CD8-positive, alpha-beta memory T cell (primary cell): Measurements from ENCODE around the gene MAP3K4. TPM values are rescaled to one million over a fixed set of nuclear protein-coding genes. Genes with fewer than 3 reads are reported as not detected.
A peak's percentile ranks its signal among the peaks of the same experiment; 100 is the strongest.

Experiments used
- CTCF ChIA-PET: fragments of 350-600 bp; sonication (Branson Sonifier 250); formaldehyde crosslinking; loops from one replicate; lab custom pipeline; 2021; ENCODE audit warnings: antibody characterized with exemption; lab: Charles Lee
- POLR2A ChIA-PET: fragments of 350-600 bp; sonication (Branson Sonifier 250); formaldehyde crosslinking; loops from one replicate; lab custom pipeline; 2021; ENCODE audit warnings: antibody characterized with exemption; lab: Charles Lee
- DNase-seq, 5 donors: peaks; one replicate each; pipeline versions ENCODE4 v3.0.0 to v3.0.0-alpha.2; 2020 to 2022; ENCODE audit warnings: mixed read lengths in 1 of 5
- H3K27ac ChIP-seq: one replicate; pipeline ENCODE4 v1.7.0; 2013; ENCODE audit warnings: low read depth, mild to moderate bottlenecking, low read length, moderate library complexity
- H3K27me3 ChIP-seq: 2 replicates; pipeline ENCODE4 v1.7.0; 2013; ENCODE audit warnings: low read length, mild to moderate bottlenecking; ENCODE audit not compliant: insufficient read depth, poor library complexity, severe bottlenecking
- H3K36me3 ChIP-seq: 2 replicates; pipeline ENCODE4 v1.7.0; 2013; ENCODE audit warnings: mild to moderate bottlenecking, low read length, moderate library complexity; ENCODE audit not compliant: insufficient read depth
- H3K4me1 ChIP-seq: 2 replicates; pipeline ENCODE4 v1.7.0; 2013; ENCODE audit warnings: mild to moderate bottlenecking, low read length, moderate library complexity; ENCODE audit not compliant: insufficient read depth
- H3K4me3 ChIP-seq: 2 replicates; pipeline ENCODE4 v1.7.0; 2013; ENCODE audit warnings: mild to moderate bottlenecking, low read length
- H3K9me3 ChIP-seq: 2 replicates; pipeline ENCODE4 v1.7.0; 2013; ENCODE audit warnings: mild to moderate bottlenecking, low read length
- H3K27ac Mint-ChIP-seq, 8 donors: one replicate each; pipeline ENCODE4 v1.8.0; 2020 to 2021; ENCODE audit warnings: mixed read lengths in 8 of 8, mild to moderate bottlenecking in 6 of 8, inconsistent platforms in 3 of 8, moderate library complexity in 3 of 8
- H3K27me3 Mint-ChIP-seq, 2 donors: one replicate each; pipeline ENCODE4 v1.8.0; 2020 to 2021; ENCODE audit warnings: mixed read lengths in 2 of 2, mild to moderate bottlenecking in 1 of 2, moderate library complexity in 1 of 2
- H3K36me3 Mint-ChIP-seq, 3 donors: one replicate each; pipeline ENCODE4 v1.8.0; 2020 to 2021; ENCODE audit warnings: mixed read lengths in 3 of 3, inconsistent platforms in 1 of 3, mild to moderate bottlenecking in 1 of 3
- H3K4me1 Mint-ChIP-seq, 3 donors: one replicate each; pipeline ENCODE4 v1.8.0; 2020 to 2021; ENCODE audit warnings: mixed read lengths in 3 of 3, inconsistent platforms in 1 of 3, mild to moderate bottlenecking in 1 of 3
- H3K4me3 Mint-ChIP-seq, 7 donors: one replicate each; pipeline ENCODE4 v1.8.0; 2020 to 2021; ENCODE audit warnings: mixed read lengths in 7 of 7, mild to moderate bottlenecking in 6 of 7, moderate library complexity in 4 of 7, inconsistent platforms in 2 of 7
- H3K9me3 Mint-ChIP-seq, 5 donors: one replicate each; pipeline ENCODE4 v1.8.0; 2020 to 2022; ENCODE audit warnings: mixed read lengths in 5 of 5, mild to moderate bottlenecking in 3 of 5, moderate library complexity in 2 of 5, inconsistent platforms in 1 of 5
- polyA plus RNA-seq: library from polyadenylated mRNA; unstranded; fragments of 300-500 nt; fragmentation: Illumina TruSeq; gene quantifications from one replicate; pipeline ENCODE4 v1.2.3, GENCODE V29; 2021
- total RNA-seq, 2 experiments: library from RNA; stranded (reverse); gene quantifications; one replicate each; pipeline ENCODE4 v1.2.3, GENCODE V29; 2021

Gene MAP3K4
- total and polyA plus RNA-seq, 3 experiments from 2014 or later = 13.0 to 46.2 (median 43.5) TPM

- Mint-ChIP-seq H3K4me1 (no peaks in the 10 kb centered on the region), H3K36me3 (peaks cover 2 to 12% (median 5%) of the 10 kb centered on the region in 3 donors), H3K9me3 (no peaks in the 10 kb centered on the region), H3K27ac (peak overlapping the region in 3 of 8 donors; percentile 8 to 75 (median 11)), H3K4me3 (no peak overlapping the region), H3K27me3 (no peaks in the 10 kb centered on the region)
- Histone ChIP-seq H3K4me1 (no peaks in the 10 kb centered on the region), H3K36me3 (no peaks in the 10 kb centered on the region), H3K27ac (no peak overlapping the region), H3K27me3 (no peaks in the 10 kb centered on the region), H3K9me3 (no peaks in the 10 kb centered on the region), H3K4me3 (no peak overlapping the region)
- DNase-seq = no peak
- ChIA-PET CTCF (no interaction called here), POLR2A (no interaction called here)
Measured at GRCh38 chr6:161143663-161144430, 152.3 kb downstream of the MAP3K4 start.

- Histone ChIP-seq H3K9me3 (no peaks in the 10 kb centered on the region), H3K4me1 (no peaks in the 10 kb centered on the region), H3K27ac (no peak overlapping the region), H3K27me3 (no peaks in the 10 kb centered on the region), H3K36me3 (no peaks in the 10 kb centered on the region), H3K4me3 (no peak overlapping the region)
- ChIA-PET POLR2A (no interaction called here), CTCF (interaction anchor here (2.0 kb wide), 1 partner anchor 224 kb away, joined by 5 read pairs; no protein-coding TSS in a partner anchor)
- no peak overlapping the region for H3K4me3 Mint-ChIP-seq
- H3K4me1 Mint-ChIP-seq = no peaks in the 10 kb centered on the region
- no peak for DNase-seq
- peaks cover 0 to 2% of the 10 kb centered on the region in 2 donors for H3K27me3 Mint-ChIP-seq
- no peak overlapping the region for H3K27ac Mint-ChIP-seq
- H3K9me3 Mint-ChIP-seq = no peaks in the 10 kb centered on the region
- H3K36me3 Mint-ChIP-seq = peaks cover 0 to 9% (median 5%) of the 10 kb centered on the region in 3 donors
Measured at GRCh38 chr6:161150136-161150535, 158.6 kb downstream of the MAP3K4 start.

- peaks cover 0 to 2% of the 10 kb centered on the region in 2 donors for H3K27me3 Mint-ChIP-seq
- no peak overlapping the region for H3K27ac Mint-ChIP-seq
- H3K4me3 Mint-ChIP-seq = no peak overlapping the region
- no peak for DNase-seq
- no peaks in the 10 kb centered on the region for H3K27me3 ChIP-seq
- no peak overlapping the region for H3K27ac ChIP-seq
- H3K36me3 ChIP-seq = no peaks in the 10 kb centered on the region
- H3K4me1 Mint-ChIP-seq = no peaks in the 10 kb centered on the region
- H3K4me1 ChIP-seq = no peaks in the 10 kb centered on the region
- POLR2A ChIA-PET = no interaction called here
- H3K9me3 ChIP-seq = no peaks in the 10 kb centered on the region
- H3K36me3 Mint-ChIP-seq = peaks cover 0 to 12% (median 7%) of the 10 kb centered on the region in 3 donors
- H3K4me3 ChIP-seq = no peak overlapping the region
- H3K9me3 Mint-ChIP-seq = no peaks in the 10 kb centered on the region
- CTCF ChIA-PET = interaction anchor here (2.0 kb wide), 1 partner anchor 223 kb away, joined by 5 read pairs; no protein-coding TSS in a partner anchor
Measured at GRCh38 chr6:161150566-161150965, 159.0 kb downstream of the MAP3K4 start.

- Histone ChIP-seq H3K9me3 (no peaks in the 10 kb centered on the region), H3K27ac (no peak overlapping the region), H3K4me1 (no peaks in the 10 kb centered on the region), H3K36me3 (no peaks in the 10 kb centered on the region), H3K4me3 (no peak overlapping the region), H3K27me3 (no peaks in the 10 kb centered on the region)
- H3K27ac Mint-ChIP-seq = peak overlapping the region in 1 of 8 donors; percentile 43
- ChIA-PET CTCF (interaction anchor here (2.0 kb wide), 1 partner anchor 222 kb away, joined by 5 read pairs; no protein-coding TSS in a partner anchor), POLR2A (no interaction called here)
- no peaks in the 10 kb centered on the region for H3K4me1 Mint-ChIP-seq
- peak overlapping the region in 1 of 7 donors; percentile 55 for H3K4me3 Mint-ChIP-seq
- H3K9me3 Mint-ChIP-seq = no peaks in the 10 kb centered on the region
- H3K27me3 Mint-ChIP-seq = peaks cover 0 to 2% of the 10 kb centered on the region in 2 donors
- DNase-seq = no peak
- H3K36me3 Mint-ChIP-seq = peaks cover 0 to 12% (median 7%) of the 10 kb centered on the region in 3 donors
Measured at GRCh38 chr6:161151059-161151645, 159.6 kb downstream of the MAP3K4 start.

GRCh38 chr6:161151660-161152526 is 160.3 kb downstream of the MAP3K4 start:
- Mint-ChIP-seq H3K9me3 (peaks cover 0 to under 1% (median 0%) of the 10 kb centered on the region in 5 donors), H3K4me3 (peak overlapping the region in 1 of 7 donors; percentile 55), H3K4me1 (no peaks in the 10 kb centered on the region), H3K27ac (peak overlapping the region in 2 of 8 donors; percentile 43 to 92), H3K36me3 (peaks cover 2 to 9% (median 7%) of the 10 kb centered on the region in 3 donors), H3K27me3 (peaks cover 0 to 2% of the 10 kb centered on the region in 2 donors)
- Histone ChIP-seq H3K27me3 (no peaks in the 10 kb centered on the region), H3K27ac (no peak overlapping the region), H3K36me3 (no peaks in the 10 kb centered on the region), H3K4me3 (no peak overlapping the region), H3K9me3 (no peaks in the 10 kb centered on the region), H3K4me1 (no peaks in the 10 kb centered on the region)
- ChIA-PET CTCF (no interaction called here), POLR2A (no interaction called here)
- DNase-seq = no peak

- Histone ChIP-seq H3K36me3 (no peaks in the 10 kb centered on the region), H3K4me1 (no peaks in the 10 kb centered on the region), H3K9me3 (no peaks in the 10 kb centered on the region), H3K27me3 (no peaks in the 10 kb centered on the region), H3K4me3 (no peak overlapping the region), H3K27ac (no peak overlapping the region)
- no peak for DNase-seq
- POLR2A ChIA-PET = no interaction called here
- Mint-ChIP-seq H3K4me1 (no peaks in the 10 kb centered on the region), H3K4me3 (no peak overlapping the region), H3K36me3 (peaks cover 7 to 11% (median 7%) of the 10 kb centered on the region in 3 donors), H3K27ac (no peak overlapping the region), H3K27me3 (peaks cover 0 to 2% of the 10 kb centered on the region in 2 donors), H3K9me3 (peaks cover 0 to 2% (median 0%) of the 10 kb centered on the region in 5 donors)
- CTCF ChIA-PET = no interaction called here
Measured at GRCh38 chr6:161152527-161152862, 160.9 kb downstream of the MAP3K4 start.

- H3K4me1 Mint-ChIP-seq = no peaks in the 10 kb centered on the region
- ChIA-PET CTCF (no interaction called here), POLR2A (no interaction called here)
- H3K9me3 Mint-ChIP-seq = peaks cover 0 to 4% (median 0%) of the 10 kb centered on the region in 5 donors
- no peak overlapping the region for H3K4me3 Mint-ChIP-seq
- peaks cover 0 to 2% of the 10 kb centered on the region in 2 donors for H3K27me3 Mint-ChIP-seq
- no peak overlapping the region for H3K4me3 ChIP-seq
- no peak overlapping the region for H3K27ac ChIP-seq
- H3K27me3 ChIP-seq = no peaks in the 10 kb centered on the region
- no peaks in the 10 kb centered on the region for H3K9me3 ChIP-seq
- H3K36me3 Mint-ChIP-seq = peaks cover 9 to 13% (median 12%) of the 10 kb centered on the region in 3 donors
- no peaks in the 10 kb centered on the region for H3K4me1 ChIP-seq
- no peak for DNase-seq
- no peaks in the 10 kb centered on the region for H3K36me3 ChIP-seq
- H3K27ac Mint-ChIP-seq = peak overlapping the region in 1 of 8 donors; percentile 32
Measured at GRCh38 chr6:161152907-161153662, 161.5 kb downstream of the MAP3K4 start.
